SU-DHL-6 (cell line): ENCODE data around the gene GFRA4.

Experiments
- H2AFZ ChIP-seq: fragments of 200-600 bp; sonication (generic); 2 replicates; pipeline ENCODE4 v1.6.1; 2014; ENCODE audit warnings: low read depth, mild to moderate bottlenecking, moderate library complexity, mixed read lengths, antibody characterized with exemption, low read length; ENCODE audit not compliant: severe bottlenecking
- H3F3A ChIP-seq: fragments of 200-600 bp; shearing (Covaris generic); 2 replicates; pipeline ENCODE4 v1.6.0; 2016; ENCODE audit warnings: antibody characterized with exemption, mild to moderate bottlenecking; ENCODE audit not compliant: insufficient read depth
- H3K27ac ChIP-seq: fragments of 200-600 bp; sonication (generic); 2 replicates; pipeline ENCODE4 v1.5.1; 2016; ENCODE audit warnings: low read depth, mild to moderate bottlenecking, low read length, moderate library complexity, mixed read lengths
- H3K27me3 ChIP-seq: fragments of 200-600 bp; sonication (generic), shearing (Covaris generic); 2 replicates; pipeline ENCODE4 v1.6.0; 2014; ENCODE audit warnings: mild to moderate bottlenecking, low read length
- H3K36me3 ChIP-seq: fragments of 200-600 bp; sonication (generic); 2 replicates; pipeline ENCODE4 v1.6.1; 2014; ENCODE audit warnings: mild to moderate bottlenecking, low read length, mixed read lengths
- H3K4me2 ChIP-seq: fragments of 300-600, 200-600 bp; shearing (Covaris generic), sonication (generic); 2 replicates; pipeline ENCODE4 v1.6.0; 2014; ENCODE audit warnings: low read length, low read depth, mild to moderate bottlenecking; ENCODE audit not compliant: poor library complexity, severe bottlenecking
- H3K4me3 ChIP-seq: fragments of 200-600 bp; sonication (generic); 2 replicates; pipeline ENCODE4 v1.5.1; 2014; ENCODE audit warnings: antibody characterized with exemption, low read length, mild to moderate bottlenecking, mixed read lengths; ENCODE audit not compliant: insufficient read depth, poor library complexity, severe bottlenecking
- H3K79me2 ChIP-seq: fragments of 200-600 bp; sonication (generic); 2 replicates; pipeline ENCODE4 v1.6.1; 2014; ENCODE audit warnings: mild to moderate bottlenecking, low read length, moderate library complexity; ENCODE audit not compliant: insufficient read depth
- H3K9ac ChIP-seq: fragments of 200-600 bp; sonication (generic); 2 replicates; pipeline ENCODE4 v1.7.0; 2014; ENCODE audit warnings: mild to moderate bottlenecking, low read length
- H3K9me2 ChIP-seq: fragments of 200-600 bp; sonication (generic); replicated peaks from 2 replicates; pipeline ENCODE4 v1.6.1; 2014; ENCODE audit warnings: low read length; ENCODE audit not compliant: insufficient read depth
- H3K9me3 ChIP-seq: fragments of 200-600 bp; sonication (generic); 2 replicates; pipeline ENCODE4 v1.6.1; 2014; ENCODE audit warnings: low read length, mixed read lengths; ENCODE audit not compliant: insufficient read depth
- H4K20me1 ChIP-seq: fragments of 200-600 bp; sonication (generic); 2 replicates; pipeline ENCODE4 v1.6.1; 2014; ENCODE audit warnings: low read depth, mild to moderate bottlenecking, antibody characterized with exemption, low read length, moderate library complexity, mixed read lengths
- EZH2phosphoT487 ChIP-seq: fragments of 200-600 bp; sonication (generic), shearing (Covaris generic); conservative IDR thresholded peaks from 2 replicates; pipeline ENCODE4 v1.6.1; 2018; ENCODE audit warnings: mild to moderate bottlenecking, antibody characterized with exemption, low read length, moderate library complexity, mixed read lengths
- TF ChIP-seq, protein P1 (sequence below): fragments of 200-600 bp; sonication (generic); IDR thresholded peaks from one replicate; pipeline ENCODE4 v1.5.1; 2017; ENCODE audit warnings: antibody characterized with exemption, mild to moderate bottlenecking, low read length, moderate library complexity; ENCODE audit not compliant: insufficient read depth, poor library complexity, severe bottlenecking

GFRA4 gene

DNA sequence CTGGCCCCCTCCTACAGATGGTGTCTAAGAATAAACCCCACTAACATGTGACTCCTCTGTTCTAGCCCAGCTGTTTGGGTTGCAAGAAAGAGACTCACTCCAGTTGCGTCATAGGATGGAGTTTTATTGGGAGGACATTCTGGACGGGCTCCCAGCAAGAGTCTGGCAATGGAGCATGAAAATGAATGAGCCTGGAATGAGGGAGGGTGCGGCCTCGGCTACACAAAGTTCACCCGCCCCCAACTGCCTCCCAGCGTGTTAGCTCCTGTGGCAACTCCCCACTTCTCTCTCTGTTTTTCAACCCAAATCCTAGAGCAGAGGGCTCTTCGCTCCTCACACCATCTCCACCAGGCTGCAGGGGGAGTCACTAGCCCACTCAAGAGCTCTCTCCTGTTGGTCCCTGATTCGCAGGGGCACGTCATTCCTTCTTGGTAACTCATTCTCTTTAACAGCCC, 23.7 kb upstream of the GFRA4 start:
- Histone ChIP-seq H3K4me3 (no peak overlapping the region), H3K9me3 (no peaks in the 10 kb centered on the region), H3K4me2 (no peak overlapping the region), H2AFZ (no peak overlapping the region), H3K9ac (no peak overlapping the region), H3K9me2 (no peaks in the 10 kb centered on the region), H3K27ac (no peak overlapping the region), H4K20me1 (no peaks in the 10 kb centered on the region), H3K79me2 (no peaks in the 10 kb centered on the region), H3K36me3 (no peaks in the 10 kb centered on the region), H3F3A (no peaks in the 10 kb centered on the region), H3K27me3 (no peaks in the 10 kb centered on the region)
- TF ChIP-seq, protein P1, sequence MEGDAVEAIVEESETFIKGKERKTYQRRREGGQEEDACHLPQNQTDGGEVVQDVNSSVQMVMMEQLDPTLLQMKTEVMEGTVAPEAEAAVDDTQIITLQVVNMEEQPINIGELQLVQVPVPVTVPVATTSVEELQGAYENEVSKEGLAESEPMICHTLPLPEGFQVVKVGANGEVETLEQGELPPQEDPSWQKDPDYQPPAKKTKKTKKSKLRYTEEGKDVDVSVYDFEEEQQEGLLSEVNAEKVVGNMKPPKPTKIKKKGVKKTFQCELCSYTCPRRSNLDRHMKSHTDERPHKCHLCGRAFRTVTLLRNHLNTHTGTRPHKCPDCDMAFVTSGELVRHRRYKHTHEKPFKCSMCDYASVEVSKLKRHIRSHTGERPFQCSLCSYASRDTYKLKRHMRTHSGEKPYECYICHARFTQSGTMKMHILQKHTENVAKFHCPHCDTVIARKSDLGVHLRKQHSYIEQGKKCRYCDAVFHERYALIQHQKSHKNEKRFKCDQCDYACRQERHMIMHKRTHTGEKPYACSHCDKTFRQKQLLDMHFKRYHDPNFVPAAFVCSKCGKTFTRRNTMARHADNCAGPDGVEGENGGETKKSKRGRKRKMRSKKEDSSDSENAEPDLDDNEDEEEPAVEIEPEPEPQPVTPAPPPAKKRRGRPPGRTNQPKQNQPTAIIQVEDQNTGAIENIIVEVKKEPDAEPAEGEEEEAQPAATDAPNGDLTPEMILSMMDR, result no peak
- no peak for TF ChIP-seq EZH2phosphoT487

DNA sequence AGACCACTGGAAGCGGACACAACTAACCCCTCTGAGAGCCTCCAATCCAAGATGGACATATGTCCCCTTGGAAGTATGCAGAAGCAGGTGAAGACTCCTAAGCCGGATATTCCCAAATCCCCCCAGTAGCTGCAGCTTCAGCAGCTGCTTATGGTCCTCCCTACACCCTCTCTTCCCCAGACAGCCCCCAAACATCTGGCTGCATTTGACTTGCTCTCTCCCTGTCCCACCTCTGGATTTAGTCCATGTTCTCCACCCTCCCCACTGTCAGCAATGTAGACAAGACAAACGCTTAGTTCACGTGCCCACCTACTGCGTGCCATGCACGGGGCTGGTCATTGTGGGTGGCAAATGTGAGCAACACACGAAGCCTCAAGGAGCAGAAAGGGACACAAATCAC, 23.2 kb upstream of the GFRA4 start:
- Histone ChIP-seq H3K9me3 (no peaks in the 10 kb centered on the region), H3K36me3 (no peaks in the 10 kb centered on the region), H3K9ac (no peak overlapping the region), H3K9me2 (no peaks in the 10 kb centered on the region), H3K27ac (no peak overlapping the region), H4K20me1 (no peaks in the 10 kb centered on the region), H3F3A (no peaks in the 10 kb centered on the region), H3K4me2 (no peak overlapping the region), H3K27me3 (no peaks in the 10 kb centered on the region), H3K79me2 (no peaks in the 10 kb centered on the region), H2AFZ (no peak overlapping the region), H3K4me3 (no peak overlapping the region)
- TF ChIP-seq, protein P1, result no peak
- TF ChIP-seq EZH2phosphoT487, result no peak

GRCh38 chr20:3685341-3685740, 22.1 kb upstream of the GFRA4 start:
- TF ChIP-seq, protein P1, result no peak
- TF ChIP-seq EZH2phosphoT487, result no peak
- Histone ChIP-seq H3K4me2 (no peak overlapping the region), H3K27ac (no peak overlapping the region)

More at GRCh38 chr20:3685341-3685740, 22.1 kb upstream of the GFRA4 start:
- Histone ChIP-seq H3K36me3 (no peaks in the 10 kb centered on the region), H3K9me3 (no peaks in the 10 kb centered on the region), H2AFZ (no peak overlapping the region), H3F3A (no peaks in the 10 kb centered on the region), H3K79me2 (no peaks in the 10 kb centered on the region), H3K9ac (no peak overlapping the region), H4K20me1 (no peaks in the 10 kb centered on the region), H3K27me3 (no peaks in the 10 kb centered on the region), H3K9me2 (no peaks in the 10 kb centered on the region), H3K4me3 (no peak overlapping the region)
